Motor neuron (in vitro differentiated cells): Measurements from ENCODE around the gene NBAS. TPM values are rescaled to one million over a fixed set of nuclear protein-coding genes. Genes with fewer than 3 reads are reported as not detected.

ENCODE experiments used
- ATAC-seq, 8 experiments: fragments of 200-7000 bp; cut with Tn5 transposase; replicated peaks in 6 of 8; 2 replicates each; pipeline ENCODE4 v1.8.0; 2021; ENCODE audit warnings: mild to moderate bottlenecking in 8 of 8, moderate library complexity in 8 of 8
- H3K27ac ChIP-seq, 2 donors: fragments of 250-450 bp; sonication (Bioruptor Pico); 2 replicates each; pipeline ENCODE4 v1.9.0; 2021; ENCODE audit warnings: antibody characterized with exemption in 2 of 2, mild to moderate bottlenecking in 2 of 2, moderate library complexity in 1 of 2
- H3K4me1 ChIP-seq, 2 donors: fragments of 250-450 bp; sonication (Bioruptor Pico); replicated peaks in 1 of 2; 2 replicates each; pipeline ENCODE4 v1.6.1; 2021; ENCODE audit warnings: antibody characterized with exemption in 2 of 2, mild to moderate bottlenecking in 2 of 2, moderate library complexity in 1 of 2
- H3K4me3 ChIP-seq, 5 donors: fragments of 250-450 bp; sonication (Bioruptor Pico); 2 replicates each; pipeline ENCODE4 v1.9.0; 2021; ENCODE audit warnings: antibody characterized with exemption in 5 of 5, mild to moderate bottlenecking in 5 of 5, moderate library complexity in 4 of 5
- WGBS, 10 experiments: fragments of 450-650 bp; shearing (Covaris generic); methylation state at CpG; one replicate each; pipeline ENCODE4 v1.0.0; 2022; 5-methylcytosine and 5-hydroxymethylcytosine counted together
- in situ Hi-C, 9 experiments: fragments of 400-800 bp; cut with MboI; loops; one replicate each; pipeline ENCODE4 v1.15.0; 2021; ENCODE audit warnings: low sequenced_read_pairs in 9 of 9, low pct_unique_long_range_greater_than_20kb in 2 of 9; ENCODE audit not compliant: unreplicated experiment in 9 of 9
- total RNA-seq, 8 experiments: library from RNA; unstranded; fragments of 300-600 nt; gene quantifications; 2 replicates each; pipeline versions ENCODE4 v1.2.3 to v1.2.4, GENCODE V29; 2022

Gene NBAS
- total RNA-seq, 8 experiments from 2014 or later, result 40.4 to 90.0 (median 71.7) TPM

GRCh38 chr2:15152382-15152781, 408.8 kb downstream of the NBAS start:
- 54 to 100% (median 91%) methylated on average over 1 to 3 of the region's 3 CpGs; no CpG with 5 or more reads in 5 of the 10 experiments for WGBS, 10 experiments
- Histone ChIP-seq H3K4me1 (no peaks in the 10 kb centered on the region), H3K4me3 (no peak overlapping the region), H3K27ac (no peak overlapping the region)
- ATAC-seq, result no peak
- in situ Hi-C loops, result no loop called here

GRCh38 chr2:15149063-15149462, 412.1 kb downstream of the NBAS start:
- in situ Hi-C loops, result no loop called here
- Histone ChIP-seq H3K4me1 (no peaks in the 10 kb centered on the region), H3K4me3 (no peak overlapping the region), H3K27ac (no peak overlapping the region)
- ATAC-seq, result no peak
- WGBS, 10 experiments, result 20 to 100% (median 67%) methylated on average over 1 to 2 of the region's 2 CpGs; no CpG with 5 or more reads in 3 of the 10 experiments

- no peak overlapping the region for H3K4me3 ChIP-seq
- H3K4me1 ChIP-seq, result peaks cover 0 to under 1% of the 10 kb centered on the region in 2 donors
- in situ Hi-C loops, result no loop called here
- no peak for ATAC-seq
- H3K27ac ChIP-seq, result no peak overlapping the region
- WGBS, 10 experiments, result 46 to 100% (median 83%) methylated on average over 1 to 6 of the region's 6 CpGs; no CpG with 5 or more reads in 1 of the 10 experiments
Observed at GRCh38 chr2:15147591-15147990, 413.5 kb downstream of the NBAS start.

- in situ Hi-C loops, result no loop called here
Observed at GRCh38 chr2:15146960-15147359, 414.2 kb downstream of the NBAS start.

GRCh38 chr2:15145919-15146318, 415.2 kb downstream of the NBAS start:
- 0 to 100% (median 90%) methylated on average over 1 to 3 of the region's 3 CpGs; no CpG with 5 or more reads in 3 of the 10 experiments for WGBS, 10 experiments
- Histone ChIP-seq H3K27ac (no peak overlapping the region), H3K4me3 (no peak overlapping the region), H3K4me1 (peaks cover 3 to 5% of the 10 kb centered on the region in 2 donors)
- ATAC-seq, result no peak
- in situ Hi-C loops, result no loop called here

More at GRCh38 chr2:15146960-15147359, 414.2 kb downstream of the NBAS start:
- H3K4me3 ChIP-seq, result no peak overlapping the region
- 21 to 100% (median 85%) methylated on average over 1 to 5 of the region's 6 CpGs; no CpG with 5 or more reads in 4 of the 10 experiments for WGBS, 10 experiments
- no peak for ATAC-seq
- H3K27ac ChIP-seq, result no peak overlapping the region
- peaks cover 3 to 5% of the 10 kb centered on the region in 2 donors for H3K4me1 ChIP-seq

- no peak overlapping the region for H3K4me3 ChIP-seq
- ATAC-seq, result no peak
- WGBS, 10 experiments, result 67 to 100% (median 90%) methylated on average over 1 to 5 of the region's 5 CpGs
- H3K4me1 ChIP-seq, result peaks cover 3 to 5% of the 10 kb centered on the region in 2 donors
- H3K27ac ChIP-seq, result no peak overlapping the region
- in situ Hi-C loops, result no loop called here
Observed at GRCh38 chr2:15145046-15145817, 415.9 kb downstream of the NBAS start.

GRCh38 chr2:15142069-15142689, 419.0 kb downstream of the NBAS start:
- in situ Hi-C loops, result no loop called here
- Histone ChIP-seq H3K4me3 (no peak overlapping the region), H3K4me1 (peaks cover 3 to 5% of the 10 kb centered on the region in 2 donors), H3K27ac (peak overlapping the region in 1 of 2 donors; percentile 53)
- 7 to 80% (median 44%) methylated on average over 1 to 12 of the region's 14 CpGs; no CpG with 5 or more reads in 1 of the 10 experiments for WGBS, 10 experiments
- peak; percentile 59 to 95 (median 89) for ATAC-seq

- in situ Hi-C loops, result no loop called here
- peaks cover 3 to 5% of the 10 kb centered on the region in 2 donors for H3K4me1 ChIP-seq
- no peak overlapping the region for H3K27ac ChIP-seq
- ATAC-seq, result no peak
- 33 to 92% (median 81%) methylated on average over 2 to 6 of the region's 7 CpGs; no CpG with 5 or more reads in 2 of the 10 experiments for WGBS, 10 experiments
- H3K4me3 ChIP-seq, result no peak overlapping the region
Observed at GRCh38 chr2:15141211-15141610, 419.9 kb downstream of the NBAS start.

- no peaks in the 10 kb centered on the region for H3K4me1 ChIP-seq
- no peak for ATAC-seq
- H3K27ac ChIP-seq, result no peak overlapping the region
- 14 to 100% (median 85%) methylated on average over 1 to 6 of the region's 6 CpGs; no CpG with 5 or more reads in 2 of the 10 experiments for WGBS, 10 experiments
- no peak overlapping the region for H3K4me3 ChIP-seq
- in situ Hi-C loops, result no loop called here
Observed at GRCh38 chr2:15136639-15137038, 424.5 kb downstream of the NBAS start.

- 60 to 100% (median 83%) methylated on average over 1 to 3 of the region's 3 CpGs; no CpG with 5 or more reads in 2 of the 10 experiments for WGBS, 10 experiments
- ATAC-seq, result no peak
- no peak overlapping the region for H3K4me3 ChIP-seq
Observed at GRCh38 chr2:15134957-15135356, 426.2 kb downstream of the NBAS start.

GRCh38 chr2:15133461-15133860, 427.7 kb downstream of the NBAS start:
- in situ Hi-C loops, result no loop called here
- no peak for ATAC-seq

More at GRCh38 chr2:15134957-15135356, 426.2 kb downstream of the NBAS start:
- no peaks in the 10 kb centered on the region for H3K4me1 ChIP-seq
- in situ Hi-C loops, result no loop called here
- H3K27ac ChIP-seq, result no peak overlapping the region

GRCh38 chr2:15128846-15129245, 432.3 kb downstream of the NBAS start:
- in situ Hi-C loops, result no loop called here
- WGBS, 10 experiments, result 0 to 93% (median 76%) methylated on average over 1 to 8 of the region's 10 CpGs; no CpG with 5 or more reads in 6 of the 10 experiments
- peak in 1 of 8 experiments; percentile 40 for ATAC-seq

More at GRCh38 chr2:15133461-15133860, 427.7 kb downstream of the NBAS start:
- no peaks in the 10 kb centered on the region for H3K4me1 ChIP-seq
- no peak overlapping the region for H3K27ac ChIP-seq
- no peak overlapping the region for H3K4me3 ChIP-seq

GRCh38 chr2:15127876-15128275, 433.3 kb downstream of the NBAS start:
- Histone ChIP-seq H3K4me3 (no peak overlapping the region), H3K27ac (no peak overlapping the region), H3K4me1 (peaks cover 9 to 10% of the 10 kb centered on the region in 2 donors)
- peak in 1 of 8 experiments; percentile 35 for ATAC-seq
- WGBS, 10 experiments, result 33 to 100% (median 89%) methylated on average over 1 to 3 of the region's 3 CpGs; no CpG with 5 or more reads in 2 of the 10 experiments
- in situ Hi-C loops, result no loop called here

More at GRCh38 chr2:15128846-15129245, 432.3 kb downstream of the NBAS start:
- Histone ChIP-seq H3K4me1 (peaks cover 9 to 10% of the 10 kb centered on the region in 2 donors), H3K27ac (no peak overlapping the region), H3K4me3 (no peak overlapping the region)
